ENCODE data around the gene LOXHD1.

LOXHD1 gene

GRCh38 chr18:46506974-46507586 is 149.9 kb downstream of the LOXHD1 start:
- no peak overlapping the region for H3K4me3 ChIP-seq (replicated peaks; ENCODE audit: low read depth, low read length)
- DNase-seq (ENCODE audit: extremely low read depth, low read depth), result no peak
- TF ChIP-seq, protein P1, sequence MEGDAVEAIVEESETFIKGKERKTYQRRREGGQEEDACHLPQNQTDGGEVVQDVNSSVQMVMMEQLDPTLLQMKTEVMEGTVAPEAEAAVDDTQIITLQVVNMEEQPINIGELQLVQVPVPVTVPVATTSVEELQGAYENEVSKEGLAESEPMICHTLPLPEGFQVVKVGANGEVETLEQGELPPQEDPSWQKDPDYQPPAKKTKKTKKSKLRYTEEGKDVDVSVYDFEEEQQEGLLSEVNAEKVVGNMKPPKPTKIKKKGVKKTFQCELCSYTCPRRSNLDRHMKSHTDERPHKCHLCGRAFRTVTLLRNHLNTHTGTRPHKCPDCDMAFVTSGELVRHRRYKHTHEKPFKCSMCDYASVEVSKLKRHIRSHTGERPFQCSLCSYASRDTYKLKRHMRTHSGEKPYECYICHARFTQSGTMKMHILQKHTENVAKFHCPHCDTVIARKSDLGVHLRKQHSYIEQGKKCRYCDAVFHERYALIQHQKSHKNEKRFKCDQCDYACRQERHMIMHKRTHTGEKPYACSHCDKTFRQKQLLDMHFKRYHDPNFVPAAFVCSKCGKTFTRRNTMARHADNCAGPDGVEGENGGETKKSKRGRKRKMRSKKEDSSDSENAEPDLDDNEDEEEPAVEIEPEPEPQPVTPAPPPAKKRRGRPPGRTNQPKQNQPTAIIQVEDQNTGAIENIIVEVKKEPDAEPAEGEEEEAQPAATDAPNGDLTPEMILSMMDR (IDR thresholded peaks at IDR 0.05; ENCODE audit: low read depth, low read length, missing control alignments), result no peak

- H3K4me3 ChIP-seq (replicated peaks; ENCODE audit: low read depth, low read length), result no peak overlapping the region
- TF ChIP-seq, protein P1 (IDR thresholded peaks at IDR 0.05; ENCODE audit: low read depth, low read length, missing control alignments), result no peak
- DNase-seq (ENCODE audit: extremely low read depth, low read depth), result no peak
Measured at GRCh38 chr18:46502444-46502843, 154.6 kb downstream of the LOXHD1 start.

GRCh38 chr18:46497129-46497528 is 159.9 kb downstream of the LOXHD1 start:
- no peak for DNase-seq (ENCODE audit: extremely low read depth, low read depth)
- H3K4me3 ChIP-seq (replicated peaks; ENCODE audit: low read depth, low read length), result no peak overlapping the region
- TF ChIP-seq, protein P1 (IDR thresholded peaks at IDR 0.05; ENCODE audit: low read depth, low read length, missing control alignments), result no peak

DNA sequence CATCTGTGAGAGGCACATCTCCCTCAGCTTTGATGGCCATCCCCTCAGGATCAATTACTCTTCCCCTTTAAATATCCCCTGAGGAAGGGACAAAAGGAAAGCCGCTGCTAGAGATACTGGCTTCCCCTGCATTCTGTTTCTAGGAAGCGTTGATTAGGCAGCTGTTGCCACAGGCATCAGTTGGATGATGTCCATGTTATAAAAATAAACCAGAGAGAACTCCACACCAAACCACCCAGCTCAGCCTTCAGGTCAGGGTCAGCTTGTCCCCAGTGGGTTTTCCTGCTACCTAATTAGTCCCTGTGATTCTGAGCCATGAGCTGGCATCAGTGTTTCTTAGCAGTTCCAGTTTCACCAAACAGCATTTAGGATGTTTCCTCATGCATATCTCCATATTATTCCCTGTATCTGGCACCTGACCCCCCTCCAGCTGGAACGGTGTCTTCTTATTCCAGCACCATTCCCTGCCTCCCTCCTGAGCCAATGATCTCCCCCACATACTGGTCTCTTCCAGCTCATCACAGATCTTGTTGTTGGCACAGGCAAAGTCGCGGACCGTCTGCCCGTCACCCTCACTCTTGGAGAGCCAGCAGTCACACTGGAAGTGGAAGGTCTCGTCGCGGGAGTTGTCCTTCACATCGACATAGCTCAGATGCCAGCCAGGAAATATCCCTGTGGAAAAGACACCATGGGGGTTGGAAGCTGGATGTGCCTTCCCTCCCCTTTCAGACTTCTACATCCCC is 168.4 kb downstream of the LOXHD1 start:
- no peak overlapping the region for H3K4me3 ChIP-seq (replicated peaks; ENCODE audit: low read depth, low read length)
- DNase-seq (ENCODE audit: extremely low read depth, low read depth), result no peak
- TF ChIP-seq, protein P1 (IDR thresholded peaks at IDR 0.05; ENCODE audit: low read depth, low read length, missing control alignments), result no peak

GRCh38 chr18:46485675-46486194 is 171.3 kb downstream of the LOXHD1 start:
- TF ChIP-seq, protein P1 (IDR thresholded peaks at IDR 0.05; ENCODE audit: low read depth, low read length, missing control alignments), result no peak
- no peak for DNase-seq (ENCODE audit: extremely low read depth, low read depth)
- no peak overlapping the region for H3K4me3 ChIP-seq (replicated peaks; ENCODE audit: low read depth, low read length)

DNA sequence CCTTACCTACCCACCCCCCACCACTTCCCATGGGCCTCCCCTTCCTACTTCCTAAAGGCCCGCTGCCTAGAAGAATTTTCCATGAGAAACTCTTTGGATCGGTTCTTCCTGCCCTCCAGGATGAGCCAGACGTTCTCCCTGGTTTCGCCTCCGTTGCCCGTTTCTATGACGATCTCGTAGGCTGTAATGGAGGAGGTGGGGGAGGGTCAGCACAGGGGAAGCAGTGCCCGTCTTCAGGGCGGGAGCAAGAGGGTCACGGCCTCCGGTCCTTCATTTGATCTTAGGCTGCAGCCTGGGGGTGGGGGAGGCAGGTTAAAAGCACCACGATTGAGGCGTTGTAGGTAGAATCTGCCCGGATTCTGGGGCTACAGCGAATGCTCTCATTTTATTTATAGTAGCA is 172.0 kb downstream of the LOXHD1 start:
- H3K4me3 ChIP-seq (replicated peaks; ENCODE audit: low read depth, low read length), result no peak overlapping the region
- TF ChIP-seq, protein P1 (IDR thresholded peaks at IDR 0.05; ENCODE audit: low read depth, low read length, missing control alignments), result no peak
- no peak for DNase-seq (ENCODE audit: extremely low read depth, low read depth)

All from HFF-Myc (cell line).